ENCODE results near the gene SAP30L. TPM values are rescaled to one million over a fixed set of nuclear protein-coding genes. Genes with fewer than 3 reads are reported as not detected.

SAP30L gene
- polyA plus RNA-seq, 4 donors = 16.7 to 52.8 (median 35.8) TPM

DNA sequence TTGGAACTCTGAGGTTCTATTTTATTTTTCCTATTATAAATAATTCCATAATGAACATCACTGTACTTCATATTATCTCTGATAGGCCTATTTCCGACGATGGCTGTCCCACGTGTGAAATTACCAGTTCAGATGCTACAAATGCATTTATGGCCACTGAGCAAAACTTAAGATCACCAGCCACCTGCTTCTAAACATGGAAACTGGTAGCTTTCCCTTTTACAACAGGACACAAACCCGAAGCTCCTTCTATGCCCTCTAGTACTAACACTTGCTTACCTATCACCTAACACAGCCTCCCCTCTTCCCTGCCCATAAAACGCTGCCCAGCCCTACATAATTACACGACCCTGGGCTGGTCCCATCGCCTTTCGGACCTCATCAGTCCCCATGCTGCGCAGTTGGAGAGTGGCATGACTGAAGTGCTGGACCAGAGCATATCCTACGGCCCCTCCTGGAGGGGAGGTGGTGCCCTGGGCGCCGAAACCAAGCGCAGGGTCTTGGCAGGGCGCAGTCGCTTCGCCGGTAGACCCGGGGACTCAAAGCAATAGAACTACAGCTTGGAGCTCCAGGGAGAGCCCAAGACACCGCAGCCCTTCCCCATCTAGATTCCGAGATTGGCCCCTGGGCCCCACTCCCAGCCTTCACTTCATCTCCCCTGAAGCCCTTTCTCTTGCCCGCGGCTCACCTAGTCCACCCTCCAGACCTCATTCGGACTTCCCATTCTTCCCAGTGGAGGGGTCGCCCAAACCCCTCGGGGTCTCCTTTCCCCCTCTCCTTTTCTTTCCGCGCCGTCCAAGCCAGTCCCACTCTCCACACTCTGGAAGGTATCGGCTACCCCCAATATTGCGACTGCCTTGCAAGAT is 1.0 kb upstream of the SAP30L start:
- peaks cover 0 to 14% (median 3%) of the 10 kb centered on the region in 3 donors for H3K36me3 ChIP-seq (ENCODE audit: control insufficient read depth in 3 of 3, insufficient read depth in 2 of 3, low read depth in 1 of 3, low read length in 3 of 3)
- H3K27me3 ChIP-seq (ENCODE audit: control insufficient read depth in 3 of 3, insufficient read depth in 3 of 3, low read length in 3 of 3) = no peaks in the 10 kb centered on the region
- H3K9me3 ChIP-seq (ENCODE audit: control insufficient read depth in 2 of 2, insufficient read depth in 1 of 2, low read depth in 1 of 2, low read length in 1 of 2) = no peaks in the 10 kb centered on the region
- DNase-seq = peak; percentile 21 to 59
- FAIRE-seq = no peak
- peaks cover 0 to 9% (median 3%) of the 10 kb centered on the region in 3 donors for H3K4me1 ChIP-seq (ENCODE audit: control insufficient read depth in 3 of 3, insufficient read depth in 2 of 3, low read depth in 1 of 3, low read length in 2 of 3)
- peak overlapping the region; percentile 79 to 99 (median 97) for H3K4me3 ChIP-seq (ENCODE audit: low read depth in 1 of 3, low read length in 3 of 3)
- peak overlapping the region; percentile 38 to 92 (median 67) for H3K27ac ChIP-seq (ENCODE audit: low read depth in 1 of 3, low read length in 2 of 3)
- 2 to 3% (median 3%) methylated on average over 30 of the region's 30 CpGs for WGBS, 3 donors

DNA sequence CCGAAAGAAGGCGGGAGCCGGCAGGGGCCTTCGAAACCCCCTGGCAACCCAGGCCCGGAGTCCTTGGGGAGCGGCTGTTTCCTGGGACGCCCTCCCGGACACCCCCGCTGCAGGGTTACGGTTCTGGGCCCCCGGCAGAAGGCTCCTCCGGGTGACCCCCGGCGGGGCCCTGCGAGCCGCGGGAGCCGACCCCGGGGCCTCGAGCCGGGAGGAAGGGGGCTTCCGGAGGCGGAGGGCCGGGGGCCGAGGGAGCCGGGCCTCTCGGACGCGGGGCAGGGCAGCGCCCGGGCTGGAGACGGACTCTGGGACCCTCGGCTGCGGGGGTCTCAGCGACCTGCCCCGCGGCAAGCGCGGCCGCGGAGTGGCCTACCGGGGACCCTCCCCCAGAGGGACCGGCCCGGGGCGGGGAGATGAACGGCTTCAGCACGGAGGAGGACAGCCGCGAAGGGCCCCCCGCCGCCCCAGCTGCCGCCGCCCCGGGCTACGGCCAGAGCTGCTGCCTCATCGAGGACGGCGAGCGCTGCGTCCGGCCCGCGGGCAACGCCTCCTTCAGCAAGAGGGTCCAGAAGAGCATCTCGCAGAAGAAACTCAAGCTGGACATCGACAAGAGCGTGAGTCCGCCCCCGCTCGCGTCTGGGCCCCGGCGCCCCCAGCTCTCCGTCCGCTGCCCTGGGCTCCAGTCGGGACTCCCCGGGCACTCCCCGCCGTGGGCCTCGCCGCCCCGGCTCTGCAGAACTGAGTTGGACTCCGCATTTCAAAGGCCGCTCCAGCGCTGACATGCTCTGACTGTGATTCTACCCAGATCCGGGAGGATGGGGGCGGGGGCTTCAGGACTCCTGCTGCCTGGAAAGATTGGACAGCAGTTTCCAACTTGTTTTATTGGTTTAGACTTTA is 645 bp downstream of the SAP30L start:
- Histone ChIP-seq H3K9me3 (ENCODE audit: control insufficient read depth in 2 of 2, insufficient read depth in 1 of 2, low read depth in 1 of 2, low read length in 1 of 2) (no peaks in the 10 kb centered on the region), H3K27ac (ENCODE audit: low read depth in 1 of 3, low read length in 2 of 3) (peak overlapping the region; percentile 54 to 72 (median 70)), H3K27me3 (ENCODE audit: control insufficient read depth in 3 of 3, insufficient read depth in 3 of 3, low read length in 3 of 3) (no peaks in the 10 kb centered on the region), H3K36me3 (ENCODE audit: control insufficient read depth in 3 of 3, insufficient read depth in 2 of 3, low read depth in 1 of 3, low read length in 3 of 3) (peaks cover 5 to 14% (median 7%) of the 10 kb centered on the region in 3 donors), H3K4me1 (ENCODE audit: control insufficient read depth in 3 of 3, insufficient read depth in 2 of 3, low read depth in 1 of 3, low read length in 2 of 3) (peaks cover 0 to 9% (median 6%) of the 10 kb centered on the region in 3 donors), H3K4me3 (ENCODE audit: low read depth in 1 of 3, low read length in 3 of 3) (peak overlapping the region; percentile 63 to 99 (median 97))
- DNase-seq = peak; percentile 48 to 82
- 0 to 1% (median 0%) methylated on average over 64 to 87 of the region's 87 CpGs for WGBS, 3 donors
- no peak for FAIRE-seq

DNA sequence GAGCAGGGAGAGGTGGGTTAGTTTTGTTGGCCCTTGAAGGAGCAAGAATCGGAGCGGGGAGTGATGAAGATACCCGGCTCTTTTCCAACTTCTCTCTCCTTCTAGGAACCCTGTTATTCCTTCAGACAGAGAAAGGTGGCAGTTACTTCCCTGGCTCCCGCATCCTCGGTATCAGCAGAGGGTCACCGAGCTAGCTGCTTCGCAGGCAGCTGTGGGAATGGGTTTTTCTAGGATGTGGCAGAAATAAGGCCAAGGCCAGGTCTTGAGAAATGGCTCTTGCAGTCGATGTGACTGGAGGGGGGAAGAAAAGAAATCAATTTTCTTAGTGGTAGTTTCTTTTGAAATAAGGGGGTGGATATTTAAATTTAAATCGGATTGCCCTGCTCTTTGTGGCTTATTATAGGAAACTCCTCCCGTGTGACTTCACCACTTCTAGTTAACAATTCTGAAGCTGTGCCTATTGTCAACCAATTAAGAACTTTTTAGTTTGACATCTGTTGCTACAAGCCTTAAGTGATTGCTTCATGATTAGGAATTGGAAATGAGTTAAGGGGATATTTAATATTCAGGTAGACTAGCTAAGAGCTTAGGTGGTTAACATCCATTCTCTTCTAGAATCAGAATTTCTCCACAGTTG is 1.4 kb downstream of the SAP30L start:
- FAIRE-seq (no peak), DNase-seq (no peak)
- H3K27me3 ChIP-seq (ENCODE audit: control insufficient read depth in 3 of 3, insufficient read depth in 3 of 3, low read length in 3 of 3) = no peaks in the 10 kb centered on the region
- H3K36me3 ChIP-seq (ENCODE audit: control insufficient read depth in 3 of 3, insufficient read depth in 2 of 3, low read depth in 1 of 3, low read length in 3 of 3) = peaks cover 5 to 17% (median 7%) of the 10 kb centered on the region in 3 donors
- peaks cover 0 to 9% (median 6%) of the 10 kb centered on the region in 3 donors for H3K4me1 ChIP-seq (ENCODE audit: control insufficient read depth in 3 of 3, insufficient read depth in 2 of 3, low read depth in 1 of 3, low read length in 2 of 3)
- WGBS, 3 donors = 1 to 16% (median 4%) methylated on average over 10 of the region's 10 CpGs
- H3K9me3 ChIP-seq (ENCODE audit: control insufficient read depth in 2 of 2, insufficient read depth in 1 of 2, low read depth in 1 of 2, low read length in 1 of 2) = no peaks in the 10 kb centered on the region
- peak overlapping the region in 1 of 3 donors; percentile 72 for H3K27ac ChIP-seq (ENCODE audit: low read depth in 1 of 3, low read length in 2 of 3)
- peak overlapping the region; percentile 63 to 99 (median 97) for H3K4me3 ChIP-seq (ENCODE audit: low read depth in 1 of 3, low read length in 3 of 3)

DNA sequence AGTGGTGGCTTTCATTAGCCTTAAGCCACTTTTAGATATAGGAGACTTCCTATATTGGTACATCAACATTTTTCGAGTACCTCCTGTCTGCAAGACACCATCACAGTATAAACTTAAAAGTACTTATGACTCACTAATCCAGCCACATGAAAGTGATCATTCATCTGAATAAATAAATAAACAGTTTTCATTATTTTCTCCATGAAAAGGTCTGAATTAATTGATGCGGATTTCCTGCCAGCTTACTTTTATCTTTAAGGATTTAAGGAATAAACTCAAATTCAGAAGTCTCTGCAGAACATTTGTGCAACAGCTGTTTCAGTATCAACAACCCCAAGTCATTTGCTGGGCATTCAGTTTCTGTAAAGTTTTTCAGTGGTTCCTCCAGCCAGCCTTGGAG is 4.0 kb downstream of the SAP30L start:
- Histone ChIP-seq H3K4me1 (ENCODE audit: control insufficient read depth in 3 of 3, insufficient read depth in 2 of 3, low read depth in 1 of 3, low read length in 2 of 3) (peaks cover 0 to 9% (median 6%) of the 10 kb centered on the region in 3 donors), H3K9me3 (ENCODE audit: control insufficient read depth in 2 of 2, insufficient read depth in 1 of 2, low read depth in 1 of 2, low read length in 1 of 2) (no peaks in the 10 kb centered on the region), H3K27me3 (ENCODE audit: control insufficient read depth in 3 of 3, insufficient read depth in 3 of 3, low read length in 3 of 3) (no peaks in the 10 kb centered on the region), H3K4me3 (ENCODE audit: low read depth in 1 of 3, low read length in 3 of 3) (no peak overlapping the region), H3K36me3 (ENCODE audit: control insufficient read depth in 3 of 3, insufficient read depth in 2 of 3, low read depth in 1 of 3, low read length in 3 of 3) (peaks cover 11 to 25% (median 15%) of the 10 kb centered on the region in 3 donors), H3K27ac (ENCODE audit: low read depth in 1 of 3, low read length in 2 of 3) (no peak overlapping the region)
- FAIRE-seq (no peak), DNase-seq (no peak)
- WGBS, 3 donors = 79 to 82% (median 80%) methylated on average over 2 of the region's 2 CpGs

DNA sequence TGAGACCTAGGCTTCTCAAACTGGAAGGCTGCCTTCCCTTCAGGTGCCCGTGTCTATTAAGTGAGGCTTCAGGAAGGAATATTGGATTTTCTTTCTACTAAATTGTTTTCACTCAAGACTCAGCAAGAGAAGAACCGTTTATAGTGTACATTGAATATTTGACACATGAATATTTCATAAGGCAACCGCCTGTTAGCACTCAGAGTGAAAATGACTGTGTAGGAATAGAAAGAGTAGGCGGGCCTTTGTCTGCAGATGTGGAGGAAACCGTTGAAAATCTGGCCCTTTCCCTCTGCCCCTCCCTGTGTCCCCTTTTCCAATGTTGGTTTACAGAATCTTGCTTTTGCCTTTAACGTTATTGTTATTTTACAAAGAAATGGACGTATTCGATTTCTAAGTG is 6.2 kb downstream of the SAP30L start:
- Histone ChIP-seq H3K4me3 (ENCODE audit: low read depth in 1 of 3, low read length in 3 of 3) (no peak overlapping the region), H3K4me1 (ENCODE audit: control insufficient read depth in 3 of 3, insufficient read depth in 2 of 3, low read depth in 1 of 3, low read length in 2 of 3) (peaks cover 0 to 9% (median 6%) of the 10 kb centered on the region in 3 donors), H3K9me3 (ENCODE audit: control insufficient read depth in 2 of 2, insufficient read depth in 1 of 2, low read depth in 1 of 2, low read length in 1 of 2) (no peaks in the 10 kb centered on the region), H3K36me3 (ENCODE audit: control insufficient read depth in 3 of 3, insufficient read depth in 2 of 3, low read depth in 1 of 3, low read length in 3 of 3) (peaks cover 19 to 38% (median 23%) of the 10 kb centered on the region in 3 donors), H3K27me3 (ENCODE audit: control insufficient read depth in 3 of 3, insufficient read depth in 3 of 3, low read length in 3 of 3) (no peaks in the 10 kb centered on the region), H3K27ac (ENCODE audit: low read depth in 1 of 3, low read length in 2 of 3) (no peak overlapping the region)
- no peak for FAIRE-seq
- DNase-seq = no peak
- WGBS, 3 donors = 83 to 90% (median 90%) methylated on average over 8 of the region's 8 CpGs

DNA sequence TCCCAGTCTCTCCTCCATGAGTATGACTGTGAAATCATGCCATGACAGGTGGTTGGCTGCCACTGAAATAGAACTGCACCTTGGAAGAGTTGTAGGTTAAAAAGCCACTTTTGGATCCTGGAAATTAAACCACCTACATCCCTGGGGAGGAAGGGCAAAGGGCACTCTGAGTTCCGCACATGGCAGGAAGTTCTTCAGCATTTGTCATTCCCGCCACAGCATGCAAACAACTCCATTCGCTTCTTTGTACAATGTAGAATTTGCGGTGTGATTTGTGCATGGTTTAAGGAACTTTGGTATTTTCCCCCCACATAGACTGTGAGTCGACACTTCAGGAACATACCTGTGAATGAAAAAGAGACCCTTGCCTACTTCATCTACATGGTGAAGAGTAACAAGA is 9.8 kb downstream of the SAP30L start:
- no peak for FAIRE-seq
- peaks cover 20 to 47% (median 27%) of the 10 kb centered on the region in 3 donors for H3K36me3 ChIP-seq (ENCODE audit: control insufficient read depth in 3 of 3, insufficient read depth in 2 of 3, low read depth in 1 of 3, low read length in 3 of 3)

DNA sequence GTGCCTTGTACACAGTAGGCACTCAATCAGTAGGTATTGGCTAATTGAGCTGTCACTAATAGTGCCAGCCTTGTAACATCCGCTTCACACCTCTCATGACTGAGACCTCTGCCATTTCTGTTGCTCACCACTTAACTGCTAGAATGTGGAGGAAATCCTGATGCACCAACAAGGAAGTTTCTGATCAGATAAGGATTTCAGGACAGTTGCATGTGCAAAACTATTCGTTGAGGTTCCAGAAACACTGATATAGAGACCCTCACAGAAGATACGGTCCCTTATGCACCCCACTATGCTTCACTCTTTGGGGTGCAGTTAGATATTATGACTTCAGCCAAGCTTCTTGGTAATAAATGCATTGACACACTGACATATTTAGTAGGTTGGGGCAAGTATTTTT is 10.7 kb downstream of the SAP30L start:
- WGBS, 3 donors = 81 to 89% (median 88%) methylated on average over 3 of the region's 3 CpGs
- FAIRE-seq (no peak), DNase-seq (no peak)
- Histone ChIP-seq H3K4me3 (ENCODE audit: low read depth in 1 of 3, low read length in 3 of 3) (no peak overlapping the region), H3K27ac (ENCODE audit: low read depth in 1 of 3, low read length in 2 of 3) (no peak overlapping the region), H3K36me3 (ENCODE audit: control insufficient read depth in 3 of 3, insufficient read depth in 2 of 3, low read depth in 1 of 3, low read length in 3 of 3) (peaks cover 15 to 42% (median 21%) of the 10 kb centered on the region in 3 donors), H3K9me3 (ENCODE audit: control insufficient read depth in 2 of 2, insufficient read depth in 1 of 2, low read depth in 1 of 2, low read length in 1 of 2) (no peaks in the 10 kb centered on the region), H3K27me3 (ENCODE audit: control insufficient read depth in 3 of 3, insufficient read depth in 3 of 3, low read length in 3 of 3) (no peaks in the 10 kb centered on the region), H3K4me1 (ENCODE audit: control insufficient read depth in 3 of 3, insufficient read depth in 2 of 3, low read depth in 1 of 3, low read length in 2 of 3) (no peaks in the 10 kb centered on the region)

More for the DNA sequence above, 9.8 kb downstream of the SAP30L start:
- no peak for DNase-seq
- Histone ChIP-seq H3K4me3 (ENCODE audit: low read depth in 1 of 3, low read length in 3 of 3) (no peak overlapping the region), H3K27ac (ENCODE audit: low read depth in 1 of 3, low read length in 2 of 3) (no peak overlapping the region), H3K9me3 (ENCODE audit: control insufficient read depth in 2 of 2, insufficient read depth in 1 of 2, low read depth in 1 of 2, low read length in 1 of 2) (no peaks in the 10 kb centered on the region), H3K4me1 (ENCODE audit: control insufficient read depth in 3 of 3, insufficient read depth in 2 of 3, low read depth in 1 of 3, low read length in 2 of 3) (no peaks in the 10 kb centered on the region), H3K27me3 (ENCODE audit: control insufficient read depth in 3 of 3, insufficient read depth in 3 of 3, low read length in 3 of 3) (no peaks in the 10 kb centered on the region)
- WGBS, 3 donors = 79 to 93% (median 91%) methylated on average over 5 of the region's 5 CpGs

DNA sequence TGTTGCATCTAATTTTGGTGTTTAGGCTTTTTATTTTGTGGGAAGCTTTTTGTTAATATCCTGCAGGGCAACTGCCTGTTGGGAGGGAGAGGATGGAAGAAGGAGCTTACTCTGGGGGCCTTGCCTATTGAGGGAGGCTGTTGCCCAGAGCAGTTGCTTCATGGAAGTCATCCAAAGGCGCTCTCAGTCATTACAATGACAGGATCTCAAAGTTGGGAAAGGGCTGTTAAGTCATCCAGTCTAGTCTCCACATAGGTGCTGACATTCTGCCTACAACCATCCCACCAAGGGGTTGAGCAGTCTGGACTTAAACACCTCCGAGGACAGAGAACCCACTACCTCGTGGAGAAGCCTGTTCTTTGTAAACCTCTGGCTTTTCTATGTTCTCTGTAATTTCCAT is 13.2 kb downstream of the SAP30L start:
- Histone ChIP-seq H3K9me3 (ENCODE audit: control insufficient read depth in 2 of 2, insufficient read depth in 1 of 2, low read depth in 1 of 2, low read length in 1 of 2) (no peaks in the 10 kb centered on the region), H3K4me3 (ENCODE audit: low read depth in 1 of 3, low read length in 3 of 3) (no peak overlapping the region), H3K4me1 (ENCODE audit: control insufficient read depth in 3 of 3, insufficient read depth in 2 of 3, low read depth in 1 of 3, low read length in 2 of 3) (no peaks in the 10 kb centered on the region), H3K27ac (ENCODE audit: low read depth in 1 of 3, low read length in 2 of 3) (no peak overlapping the region), H3K36me3 (ENCODE audit: control insufficient read depth in 3 of 3, insufficient read depth in 2 of 3, low read depth in 1 of 3, low read length in 3 of 3) (peaks cover 9 to 25% (median 16%) of the 10 kb centered on the region in 3 donors), H3K27me3 (ENCODE audit: control insufficient read depth in 3 of 3, insufficient read depth in 3 of 3, low read length in 3 of 3) (no peaks in the 10 kb centered on the region)
- FAIRE-seq (no peak), DNase-seq (no peak)
- WGBS, 3 donors = 79 to 84% (median 83%) methylated on average over 3 of the region's 3 CpGs

All from small intestine (tissue), 7 donors.